Stimulated activated CD4-positive, alpha-beta T cell treated with anti-CD3 and anti-CD28 coated beads, TNF-alpha, amount 100 ng/mL, for 1 hour (primary cell): ENCODE results near the gene FAM240B.

Experiments
- DNase-seq, 3 donors: peaks; one replicate each; pipeline ENCODE4 v3.0.0-alpha.2; 2020; ENCODE audit warnings: low read depth in 3 of 3, low spot score in 1 of 3

The FAM240B gene

GRCh38 chr9:38705917-38706316 is 14.0 kb downstream of the FAM240B start:
- DNase-seq: no peak

GRCh38 chr9:38700695-38701094 is 19.2 kb downstream of the FAM240B start:
- DNase-seq: no peak

- DNase-seq: no peak
Measured at GRCh38 chr9:38699337-38699736, 20.6 kb downstream of the FAM240B start.

GRCh38 chr9:38697776-38698300 is 22.1 kb downstream of the FAM240B start:
- DNase-seq: no peak

- no peak for DNase-seq
Measured at GRCh38 chr9:38696999-38697398, 22.9 kb downstream of the FAM240B start.

- no peak for DNase-seq
Measured at GRCh38 chr9:38694676-38695075, 25.3 kb downstream of the FAM240B start.

- no peak for DNase-seq
Measured at GRCh38 chr9:38692707-38693106, 27.2 kb downstream of the FAM240B start.

- no peak for DNase-seq
Measured at GRCh38 chr9:38690574-38690973, 29.4 kb downstream of the FAM240B start.

GRCh38 chr9:38689678-38690077 is 30.3 kb downstream of the FAM240B start:
- DNase-seq: no peak

GRCh38 chr9:38687992-38688391 is 31.9 kb downstream of the FAM240B start:
- no peak for DNase-seq

- peak in 1 of 3 donors; percentile 2 for DNase-seq
Measured at GRCh38 chr9:38687389-38687842, 32.5 kb downstream of the FAM240B start.

GRCh38 chr9:38686933-38687332 is 33.0 kb downstream of the FAM240B start:
- no peak for DNase-seq

GRCh38 chr9:38685535-38685934 is 34.4 kb downstream of the FAM240B start:
- DNase-seq: no peak

- no peak for DNase-seq
Measured at GRCh38 chr9:38683336-38683735, 36.6 kb downstream of the FAM240B start.

- no peak for DNase-seq
Measured at GRCh38 chr9:38682713-38683112, 37.2 kb downstream of the FAM240B start.

GRCh38 chr9:38681747-38682227 is 38.1 kb downstream of the FAM240B start:
- DNase-seq: no peak

GRCh38 chr9:38680837-38681445 is 39.0 kb downstream of the FAM240B start:
- no peak for DNase-seq

GRCh38 chr9:38677660-38678303 is 42.2 kb downstream of the FAM240B start:
- DNase-seq: no peak

- DNase-seq: no peak
Measured at GRCh38 chr9:38675831-38676230, 44.1 kb downstream of the FAM240B start.

- DNase-seq: no peak
Measured at GRCh38 chr9:38675211-38675610, 44.7 kb downstream of the FAM240B start.

- DNase-seq: no peak
Measured at GRCh38 chr9:38673399-38674193, 46.3 kb downstream of the FAM240B start.

- DNase-seq: no peak
Measured at GRCh38 chr9:38671748-38672147, 48.2 kb downstream of the FAM240B start.
